NCI-H2227 treated with DMSO at 0.1 percent for 48 hours (cell line): Measurements from ENCODE around the gene PLCH1.
"Not testable (repeated sequence)": the region's sequence is repeated elsewhere in the genome, so short reads cannot be mapped to it uniquely, and the experiment has no call there.

ENCODE experiments used
- DNase-seq: peaks from one replicate; lab custom pipeline; 2025; lab: John Stamatoyannopoulos, UW

Gene PLCH1

DNA sequence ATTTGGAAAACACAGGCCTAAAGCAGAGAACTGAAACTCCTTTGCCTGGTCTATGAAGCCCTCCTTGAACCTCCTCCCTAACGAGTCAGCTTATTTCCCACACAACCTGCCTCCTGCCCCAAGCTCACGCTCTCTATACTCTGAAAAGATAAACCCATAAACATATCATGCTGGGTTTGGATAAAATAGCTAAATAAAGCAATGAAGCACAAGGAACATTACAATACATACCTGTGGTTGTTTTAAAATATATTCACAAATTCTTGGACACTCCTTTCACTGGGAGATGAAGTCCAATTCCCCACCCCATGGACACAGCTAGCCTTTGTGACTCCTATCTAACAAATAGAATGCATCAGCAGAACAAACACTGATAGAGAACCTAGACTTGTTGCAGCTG lies 98.2 kb downstream of the PLCH1 start:
- DNase-seq: no peak

DNA sequence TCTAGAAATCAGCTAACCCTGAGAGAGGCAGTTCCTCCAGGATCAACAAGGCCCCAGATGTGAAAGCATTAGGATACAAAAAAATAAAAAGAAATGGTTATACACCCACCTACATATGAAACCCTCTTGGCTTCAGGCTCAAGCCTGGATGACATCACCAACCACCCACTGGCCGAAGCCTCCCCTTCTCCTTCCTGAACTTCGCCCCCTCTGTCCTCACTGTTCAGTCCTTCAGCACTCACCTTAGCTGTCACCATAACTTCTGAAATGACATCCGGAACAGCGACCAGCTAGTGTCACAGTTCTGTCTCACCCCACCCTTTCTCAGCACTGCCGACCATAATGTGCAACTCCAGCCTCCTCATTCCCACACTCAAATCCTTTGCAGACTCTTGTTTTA lies 98.7 kb downstream of the PLCH1 start:
- DNase-seq: no peak

DNA sequence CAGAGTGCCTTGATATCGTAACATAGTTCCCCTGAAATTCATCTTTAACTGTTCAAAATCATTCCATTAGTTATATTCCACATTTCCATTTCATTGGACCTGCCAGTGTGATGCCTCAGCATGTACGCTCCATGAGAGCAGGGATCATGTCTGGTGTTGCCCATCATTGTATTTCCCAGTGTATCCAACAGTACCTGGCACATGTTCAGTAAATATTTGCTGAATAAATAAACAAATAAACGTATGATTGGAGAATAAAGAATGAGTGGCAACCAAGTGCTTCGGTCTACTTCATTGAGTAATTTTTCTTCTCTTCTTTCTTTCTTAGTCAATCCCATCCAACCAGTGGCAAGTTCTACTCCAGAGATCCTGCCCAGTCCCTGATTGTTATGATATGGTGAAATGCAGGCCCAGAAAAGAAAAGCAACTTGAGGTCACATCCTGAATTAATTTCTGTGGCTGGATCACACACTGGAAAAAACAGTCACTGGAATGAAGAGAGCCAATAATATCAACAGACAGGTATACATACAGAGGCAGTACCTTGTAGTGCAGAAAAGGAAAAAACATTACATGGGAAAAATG lies 101.2 kb downstream of the PLCH1 start:
- no peak for DNase-seq

DNA sequence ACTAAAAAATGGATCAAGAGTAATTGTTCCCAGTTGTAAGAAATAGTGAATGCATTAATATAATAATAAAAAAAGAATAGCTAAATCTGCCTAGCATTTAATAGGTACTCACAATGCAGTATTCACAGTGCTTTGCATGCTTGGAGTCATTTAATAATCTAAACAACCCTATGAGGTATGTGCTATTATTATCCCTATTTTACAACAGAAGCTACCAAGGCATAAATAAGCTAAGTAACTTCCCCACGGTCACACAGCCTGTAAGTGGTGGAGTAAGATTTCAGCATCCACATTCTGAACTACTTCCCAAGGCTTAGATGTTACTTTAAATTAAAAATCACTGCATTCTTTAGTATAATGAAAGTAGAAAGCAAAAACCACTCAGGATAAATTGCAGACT lies 102.9 kb downstream of the PLCH1 start:
- no peak for DNase-seq

DNA sequence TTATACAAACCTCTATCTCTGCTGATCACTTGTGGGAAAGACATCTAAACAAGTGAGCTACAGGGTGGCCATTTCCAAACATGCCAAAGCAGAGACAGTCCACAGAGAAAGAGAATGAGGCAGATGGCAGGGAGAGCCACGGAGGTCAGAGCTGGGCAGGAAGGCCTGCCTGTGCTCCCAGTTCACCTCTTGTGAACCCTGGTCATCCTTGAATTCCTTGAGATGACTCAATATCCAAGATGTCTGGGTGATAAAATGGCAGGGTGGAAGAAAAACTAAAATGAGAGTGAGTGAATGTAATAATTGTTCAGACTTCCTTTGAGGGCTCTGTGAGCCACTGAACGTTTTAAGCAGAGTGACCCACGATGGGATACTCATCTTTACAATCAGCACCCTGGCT lies 104.8 kb downstream of the PLCH1 start:
- no peak for DNase-seq

DNA sequence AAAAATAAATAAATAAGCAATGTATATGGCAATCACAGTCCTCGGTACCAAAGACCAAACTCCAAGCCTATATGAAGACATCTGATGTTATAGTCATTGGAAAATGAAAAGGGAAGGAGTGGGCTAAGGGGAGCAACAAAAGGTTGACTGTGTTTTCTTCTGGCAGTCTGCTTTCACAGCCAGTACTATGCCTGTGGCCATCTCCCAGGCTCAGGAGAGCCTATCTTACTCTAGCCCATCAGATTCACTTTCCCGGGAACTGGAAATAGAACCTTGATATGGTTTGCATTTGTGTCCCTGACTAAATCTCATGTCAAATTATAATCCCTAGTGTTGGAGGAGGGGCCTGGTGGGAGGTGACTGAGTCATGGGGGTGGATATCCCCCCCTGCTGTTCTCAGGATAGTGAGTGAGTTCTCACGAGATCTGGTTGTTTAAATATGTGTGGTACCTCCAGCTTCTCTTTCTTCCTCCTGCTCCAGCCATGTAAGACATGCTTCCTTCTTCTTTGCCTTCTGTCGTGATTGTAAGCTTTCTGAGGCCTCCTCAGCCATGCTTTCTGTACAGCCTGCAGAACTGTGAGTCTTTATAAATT lies 105.3 kb downstream of the PLCH1 start:
- DNase-seq: no peak

DNA sequence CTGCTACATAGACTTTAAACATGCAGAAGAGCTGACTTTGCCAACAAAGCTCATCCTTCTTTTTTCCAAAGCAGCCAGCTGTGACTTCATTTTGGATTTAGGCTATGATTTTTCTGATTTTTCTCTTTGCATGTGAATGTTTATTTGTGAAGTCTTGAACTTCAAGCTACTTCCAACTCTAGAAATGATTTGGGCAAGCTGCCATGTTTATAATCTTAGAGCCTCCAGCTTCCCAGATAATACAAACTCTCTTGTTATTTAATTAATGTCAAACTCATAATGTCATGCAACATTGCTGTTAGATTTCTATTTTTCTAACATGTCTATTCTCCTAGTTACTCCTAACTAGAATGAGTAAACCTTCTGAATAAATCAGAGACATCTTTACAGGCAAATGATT lies 106.4 kb downstream of the PLCH1 start:
- DNase-seq: not testable (repeated sequence)

DNA sequence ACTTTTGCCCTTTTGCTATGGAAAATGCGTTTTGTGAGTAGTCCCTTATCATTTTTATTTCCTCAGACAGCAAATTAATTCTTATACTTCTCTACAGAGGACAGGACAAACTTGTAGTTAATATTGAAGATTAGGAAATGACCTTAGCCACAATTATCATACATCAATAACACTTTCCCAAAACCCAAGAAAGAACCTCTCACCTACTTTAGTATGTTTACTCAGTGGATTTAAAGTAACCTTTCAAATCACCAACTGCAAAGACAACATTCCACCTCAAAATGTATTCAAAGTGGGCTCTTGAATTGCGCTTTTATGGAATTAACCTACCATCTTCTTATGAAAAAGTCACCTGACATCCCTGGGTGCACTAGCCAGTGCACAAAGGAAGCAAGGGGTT lies 107.3 kb downstream of the PLCH1 start:
- DNase-seq: no peak

DNA sequence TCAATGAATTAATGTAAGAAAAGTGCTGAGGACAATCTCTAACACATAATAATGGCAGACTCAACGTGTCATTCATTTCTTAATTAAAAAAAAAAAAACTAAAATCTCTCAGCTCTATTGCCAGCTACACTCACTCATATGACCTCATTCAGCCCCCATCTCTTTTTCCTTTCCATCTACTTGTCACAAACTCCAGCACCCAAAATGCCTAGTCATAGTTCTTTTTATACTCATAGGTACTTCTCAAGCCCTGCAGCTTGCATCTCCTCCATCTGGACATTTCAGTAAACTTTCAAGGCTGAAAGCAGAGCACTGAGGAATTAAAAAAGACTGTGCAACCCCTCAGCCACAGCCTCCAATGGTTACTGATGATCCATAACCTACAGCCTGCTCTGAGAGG lies 109.8 kb downstream of the PLCH1 start:
- DNase-seq: no peak

DNA sequence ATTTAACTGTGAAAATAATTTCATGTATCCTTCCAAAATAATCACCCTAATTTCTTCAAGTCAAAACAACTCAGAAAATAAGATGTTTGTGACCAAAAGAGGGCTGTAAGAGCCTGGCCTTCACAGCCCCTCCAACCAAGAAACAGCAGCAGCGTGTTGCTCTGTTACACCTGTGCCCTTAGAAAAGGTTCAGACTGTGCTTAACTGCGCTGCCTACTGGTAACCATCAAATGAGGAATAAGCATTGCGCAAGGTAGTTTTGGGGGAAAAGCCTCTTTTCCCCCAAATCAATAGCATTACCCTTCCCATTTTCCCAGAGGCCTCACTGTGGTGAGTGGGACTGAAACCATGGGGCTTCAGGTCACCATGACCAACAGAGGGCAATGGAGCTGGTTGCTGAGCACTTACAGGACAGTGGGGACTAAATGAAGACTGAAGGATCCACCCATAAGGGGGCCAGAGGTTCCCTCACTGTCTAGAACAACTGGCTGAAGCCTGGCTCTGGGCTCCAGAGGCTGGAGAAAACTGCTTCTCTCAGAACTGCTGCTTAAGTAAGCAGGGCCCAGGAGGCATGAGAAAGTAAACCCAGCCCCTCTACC lies 110.7 kb downstream of the PLCH1 start:
- DNase-seq: no peak

DNA sequence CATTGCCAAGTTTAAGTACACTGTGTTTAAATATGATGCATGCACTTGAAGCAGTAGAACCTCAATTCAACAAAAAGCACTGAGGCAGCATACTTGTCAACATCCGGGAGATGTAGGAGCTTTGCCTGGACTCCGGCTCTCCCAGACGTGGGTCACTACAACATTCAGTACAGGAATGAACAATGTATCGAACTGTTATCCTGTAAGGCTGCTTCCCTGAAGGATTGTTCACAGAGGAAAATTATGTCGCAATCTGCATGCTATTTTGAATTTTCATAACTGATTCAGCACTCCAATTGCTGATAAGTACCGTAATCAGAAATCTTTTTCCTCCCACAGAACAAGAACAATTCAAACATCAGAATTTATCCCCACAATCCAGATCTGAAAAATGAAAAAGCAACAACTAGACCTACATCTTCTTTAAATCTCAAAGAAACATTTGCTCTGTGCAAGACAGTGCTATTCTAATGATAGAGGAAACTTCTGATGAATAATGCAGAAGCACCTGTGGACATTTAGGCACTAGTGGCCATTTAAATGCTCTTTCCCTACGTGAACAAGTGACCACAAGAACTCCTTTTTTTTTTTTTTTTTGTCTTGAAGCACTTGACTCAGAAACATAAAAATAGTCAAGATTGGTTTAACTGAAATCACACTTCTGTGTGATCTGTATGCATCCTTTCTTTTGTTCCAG lies 113.4 kb downstream of the PLCH1 start:
- DNase-seq: no peak

DNA sequence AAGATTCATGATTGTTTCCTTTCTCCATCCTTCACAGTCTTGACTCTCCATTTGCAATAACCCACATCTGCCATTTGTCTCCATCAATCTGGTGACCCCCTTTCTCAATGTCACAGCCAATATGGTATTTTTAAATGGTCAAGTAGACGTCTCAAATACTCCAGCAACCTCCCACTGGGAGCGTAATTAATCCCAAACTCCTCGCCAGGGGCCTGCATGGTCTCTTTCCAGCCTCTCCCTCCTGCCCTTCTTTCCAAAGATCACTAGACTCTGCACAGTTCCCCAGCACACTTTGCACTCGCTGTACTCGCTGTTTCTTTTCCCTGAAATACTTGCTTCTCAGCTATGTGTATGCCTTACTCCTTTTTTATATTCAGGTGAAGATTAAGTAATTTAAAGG lies 115.3 kb downstream of the PLCH1 start:
- peak; percentile 86 for DNase-seq

DNA sequence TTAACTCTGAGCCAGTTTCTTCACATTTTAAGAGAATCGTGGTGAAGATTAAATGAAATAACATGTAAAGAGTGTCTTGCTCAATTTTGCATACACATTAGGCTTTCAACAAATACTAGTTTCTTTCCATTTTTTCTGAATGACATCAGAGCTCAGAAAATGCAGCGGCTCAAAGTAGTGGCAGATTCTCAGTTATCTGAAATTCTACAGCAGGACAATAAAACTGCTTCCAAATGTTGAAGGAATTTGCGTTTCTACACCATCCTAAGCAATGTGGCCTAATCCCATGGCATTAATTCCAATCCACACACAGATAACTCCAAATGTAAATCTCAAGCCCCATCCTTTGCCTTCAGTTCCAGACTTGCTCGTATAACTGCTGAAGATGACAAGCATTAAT lies 115.8 kb downstream of the PLCH1 start:
- DNase-seq: no peak

DNA sequence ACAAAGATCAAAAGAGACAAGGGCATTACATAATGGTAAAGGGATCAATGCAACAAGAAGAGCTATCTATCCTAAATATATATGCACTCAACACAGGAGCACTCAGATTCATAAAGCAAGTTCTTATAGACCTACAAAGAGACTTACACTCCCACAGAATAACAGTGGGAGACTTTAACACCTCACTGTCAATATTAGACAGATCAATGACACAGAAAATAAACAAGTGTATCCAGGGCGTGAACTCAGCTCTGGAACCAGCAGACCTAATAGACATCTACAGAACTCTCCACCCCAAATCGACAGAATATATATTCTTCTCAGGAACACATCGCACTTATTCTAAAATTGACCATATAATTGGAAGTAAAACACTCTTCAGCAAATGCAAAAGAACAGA lies 122.2 kb downstream of the PLCH1 start:
- DNase-seq: not testable (repeated sequence)

DNA sequence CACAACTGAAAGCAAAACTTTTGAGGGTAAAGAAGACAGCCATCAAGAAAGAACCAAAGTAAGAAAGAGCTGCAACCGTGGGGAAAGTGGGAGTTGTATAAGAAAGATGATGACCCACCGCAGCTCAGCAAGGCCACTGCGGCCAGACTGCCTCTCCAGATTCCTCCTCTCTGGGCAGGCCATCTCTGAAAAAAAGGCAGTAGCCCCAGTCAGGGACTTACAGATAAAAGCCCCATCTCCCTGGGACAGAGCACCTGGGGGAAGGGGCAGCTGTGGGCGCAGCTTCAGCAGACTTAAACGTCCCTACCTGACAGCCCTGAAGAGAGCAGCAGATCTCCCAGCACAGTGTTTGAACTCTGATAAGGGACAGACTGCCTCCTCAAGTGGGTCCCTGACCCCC lies 124.3 kb downstream of the PLCH1 start:
- not testable (repeated sequence) for DNase-seq

DNA sequence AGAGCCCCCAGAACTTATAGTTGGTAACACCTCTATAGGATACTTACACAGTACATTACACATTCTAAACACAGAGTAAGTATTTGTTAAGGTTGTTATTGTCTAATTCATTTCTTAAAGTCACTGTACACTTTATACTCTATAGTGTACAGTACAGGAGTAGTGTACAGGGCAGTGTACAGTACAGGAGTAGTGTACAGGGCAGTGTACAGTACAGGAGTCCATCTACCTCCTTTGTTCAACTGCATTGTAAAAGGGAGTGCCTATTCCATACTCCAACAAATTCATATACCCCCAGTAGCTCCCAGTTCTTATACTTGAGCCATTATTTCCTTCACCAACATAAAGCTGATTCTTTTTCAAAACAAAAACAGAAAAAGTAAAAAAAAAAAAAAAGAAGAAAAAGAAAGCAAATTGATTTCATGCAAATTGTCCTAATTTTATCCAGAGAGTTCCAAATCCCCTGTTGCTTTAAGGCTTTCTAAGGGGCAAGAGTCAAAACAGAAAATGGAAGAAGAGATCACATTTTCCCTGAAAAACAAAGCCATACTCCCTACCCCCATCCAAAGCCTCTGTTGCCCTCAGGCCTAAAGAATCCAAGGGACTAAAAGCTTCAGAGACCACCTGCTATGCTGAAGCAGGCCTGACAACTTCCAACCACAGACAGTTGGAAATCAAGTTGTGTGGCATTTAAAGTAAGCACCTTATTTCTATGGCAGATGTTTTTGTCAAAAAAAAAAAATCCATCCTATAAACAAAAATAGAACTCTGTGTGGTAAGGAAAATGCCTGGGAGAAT lies 125.6 kb downstream of the PLCH1 start:
- no peak for DNase-seq

DNA sequence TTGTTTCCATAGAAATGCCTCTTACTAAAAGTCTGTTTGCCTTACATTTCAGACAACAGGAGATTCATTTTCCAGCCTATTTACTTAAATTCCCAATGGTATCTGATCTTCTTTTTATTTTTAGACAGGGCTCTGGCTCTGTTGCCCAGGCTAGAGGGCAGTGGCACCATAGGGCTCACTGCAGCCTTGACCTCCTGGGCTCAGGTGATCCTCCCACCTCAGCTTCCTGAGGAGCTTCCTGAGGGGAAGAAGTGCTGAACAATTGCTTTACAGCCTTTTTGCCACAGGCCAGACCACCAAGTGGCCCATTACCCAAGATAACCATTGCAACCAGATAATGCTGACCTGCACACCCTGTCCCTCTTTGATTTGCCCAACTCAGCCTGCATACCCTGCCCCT lies 126.3 kb downstream of the PLCH1 start:
- no peak for DNase-seq

DNA sequence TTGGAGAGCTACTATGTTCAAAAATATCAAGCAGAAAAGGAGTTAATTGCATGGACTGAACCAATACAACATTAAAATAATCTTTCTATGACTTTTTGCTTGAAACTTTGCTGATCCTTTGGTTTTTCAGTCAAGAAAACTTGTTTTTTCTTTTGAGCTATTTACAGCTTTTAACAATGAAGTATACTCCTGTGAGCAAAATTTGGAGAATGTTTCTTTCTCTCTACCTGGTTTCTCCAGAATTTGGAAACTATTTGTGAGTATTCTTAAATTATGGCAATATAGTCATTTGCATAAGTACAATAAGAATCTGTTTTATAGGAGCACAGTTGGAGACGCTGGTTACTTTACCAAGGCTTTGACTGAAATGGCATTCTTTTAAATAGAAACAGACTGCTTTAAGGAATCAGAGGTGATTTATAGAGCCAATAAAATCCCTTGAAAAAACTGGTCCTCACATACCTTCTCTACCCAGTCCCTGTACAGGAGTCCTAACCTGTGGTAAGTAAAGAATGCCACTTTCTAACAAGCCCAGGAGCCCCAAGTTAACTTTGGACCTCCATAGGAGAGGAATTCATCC lies 127.4 kb downstream of the PLCH1 start:
- DNase-seq: no peak

DNA sequence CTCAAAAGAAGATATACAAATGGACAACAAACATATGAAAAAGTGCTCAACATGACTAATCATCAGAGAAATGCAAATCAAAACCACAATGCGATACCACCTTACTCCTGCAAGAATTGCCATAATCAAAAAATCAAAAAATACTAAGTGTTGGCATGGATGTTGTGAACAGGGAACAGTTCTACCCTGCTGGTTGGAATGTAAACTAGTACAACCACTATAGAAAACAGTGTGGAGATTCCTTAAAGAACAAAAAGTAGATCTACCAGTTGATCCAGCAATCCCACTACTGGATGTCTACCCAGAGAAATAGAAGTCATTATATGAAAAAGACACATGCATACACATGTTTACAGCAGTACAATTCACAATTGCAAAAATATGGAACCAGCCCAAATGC lies 129.7 kb downstream of the PLCH1 start:
- not testable (repeated sequence) for DNase-seq

DNA sequence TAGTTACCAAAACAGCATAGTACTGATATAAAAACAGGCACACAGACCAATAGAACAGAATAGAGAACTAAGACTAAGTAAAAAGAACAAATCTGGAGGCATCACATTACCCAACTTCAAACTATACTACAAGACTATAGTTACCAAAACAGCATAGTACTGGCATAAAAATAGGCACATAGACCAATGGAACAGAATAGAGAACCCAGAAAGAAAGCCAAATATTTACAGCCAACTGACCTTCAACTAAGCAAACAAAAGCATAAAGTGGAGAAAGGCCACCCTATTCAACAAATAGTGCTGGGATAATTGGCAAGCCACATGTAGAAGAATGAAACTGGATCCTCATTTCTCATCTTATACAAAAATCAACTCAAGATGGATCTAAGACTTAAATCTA lies 130.5 kb downstream of the PLCH1 start:
- DNase-seq: not testable (repeated sequence)

DNA sequence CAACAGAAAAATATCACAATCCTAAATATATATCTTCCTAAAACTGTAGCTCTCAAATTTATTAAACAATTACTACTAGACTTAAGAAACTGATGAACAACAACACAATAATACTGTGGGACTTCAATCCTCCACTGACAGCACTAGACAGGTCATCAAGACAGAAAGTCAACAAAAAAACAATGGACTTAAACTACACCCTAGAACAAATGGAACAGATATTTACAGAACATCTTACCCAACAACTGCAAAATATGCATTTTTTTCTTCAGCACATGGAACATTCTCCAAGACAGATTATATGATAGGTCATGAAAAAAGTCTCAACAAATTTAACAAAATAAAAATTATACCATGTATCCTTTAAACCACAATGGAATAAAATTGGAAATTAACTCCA lies 133.4 kb downstream of the PLCH1 start:
- DNase-seq: no peak

DNA sequence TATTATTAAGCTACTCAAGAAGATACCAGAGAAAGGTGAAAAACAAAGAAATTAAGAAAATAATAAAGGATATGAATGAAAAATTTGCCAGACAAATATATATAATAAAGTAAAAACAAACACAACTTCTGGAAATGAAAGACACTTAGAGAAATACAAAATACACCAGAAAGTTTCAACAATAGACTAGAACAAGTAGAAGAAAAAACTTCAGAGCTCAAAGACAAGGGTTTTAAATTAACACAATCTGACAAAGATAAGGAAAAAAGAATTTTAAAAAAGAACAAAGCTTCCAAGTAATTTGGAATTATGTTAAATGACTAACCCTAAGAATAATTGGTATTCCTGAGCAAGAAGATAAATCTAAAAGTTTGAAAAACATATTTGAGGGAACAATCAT lies 135.3 kb downstream of the PLCH1 start:
- DNase-seq: no peak
